GM12874 (cell line): ENCODE results near the gene RPRD2.

Source experiments
- CTCF ChIP-seq: IDR thresholded peaks from 2 replicates; pipeline ENCODE4 v1.5.1; 2011; ENCODE audit warnings: low read depth, mild to moderate bottlenecking, control low read depth, low read length, moderate library complexity; ENCODE audit not compliant: insufficient read depth

RPRD2 gene

GRCh38 chr1:150511551-150511950, 147.6 kb downstream of the RPRD2 start:
- no peak for TF ChIP-seq CTCF

GRCh38 chr1:150511985-150512660, 148.2 kb downstream of the RPRD2 start:
- TF ChIP-seq CTCF: no peak

GRCh38 chr1:150512846-150513245, 148.9 kb downstream of the RPRD2 start:
- TF ChIP-seq CTCF: no peak

GRCh38 chr1:150513351-150513791, 149.4 kb downstream of the RPRD2 start:
- TF ChIP-seq CTCF: no peak

GRCh38 chr1:150514260-150514659, 150.3 kb downstream of the RPRD2 start:
- TF ChIP-seq CTCF: no peak

- TF ChIP-seq CTCF: no peak
These were observed 151.0 kb downstream of the RPRD2 start for GRCh38 chr1:150514913-150515327.

- TF ChIP-seq CTCF: no peak
These were observed 151.5 kb downstream of the RPRD2 start, which contains the start of gene FALEC for GRCh38 chr1:150515328-150516049. TSS of gene FALEC (plus strand) at chr1:150515752.
